HEK293 (cell line): ENCODE measurements around the gene SAMD4A.

Experiments
- CTCF ChIA-PET: fragments of 350-600 bp; formaldehyde crosslinking; extraction: SDS; loops from one replicate; lab custom pipeline; 2021; ENCODE audit warnings: antibody characterized with exemption; lab: Yijun Ruan, JAX
- POLR2A ChIA-PET: fragments of 300-600 bp; formaldehyde crosslinking; extraction: SDS; loops from one replicate; lab custom pipeline; 2020; ENCODE audit warnings: antibody characterized with exemption, inconsistent platforms; lab: Yijun Ruan, JAX
- H3K27ac ChIP-seq: fragments of 200-500 bp; sonication (Bioruptor generic); 2 replicates; pipeline ENCODE4 v1.5.1; 2014; ENCODE audit warnings: low read depth, low read length, control low read depth, inconsistent platforms; ENCODE audit errors: extremely low read depth
- H3K36me3 ChIP-seq, 2 experiments: fragments of 200-500 bp in 1 of 2; sonication (Bioruptor generic) in 1 of 2; 1 replicate in 1 of 2; 2 replicates in 1 of 2; pipeline ENCODE4 v1.5.1; 2014 to 2017; ENCODE audit warnings: inconsistent platforms in 2 of 2, low read length in 2 of 2; ENCODE audit not compliant: control insufficient read depth in 2 of 2, insufficient read depth in 1 of 2
- H3K4me1 ChIP-seq: fragments of 200-500 bp; sonication (Bioruptor generic); 2 replicates; pipeline ENCODE4 v1.5.1; 2014; ENCODE audit warnings: mild to moderate bottlenecking, low read length, inconsistent platforms; ENCODE audit not compliant: control insufficient read depth, insufficient read depth
- H3K4me3 ChIP-seq: 2 replicates; pipeline ENCODE4 v1.5.1; 2011; ENCODE audit warnings: low read depth, mild to moderate bottlenecking, control low read depth, low read length, moderate library complexity
- H3K9me3 ChIP-seq: fragments of 200-500 bp; sonication (Bioruptor generic); 2 replicates; pipeline ENCODE4 v1.5.1; 2014; ENCODE audit warnings: low read depth, low read length, inconsistent platforms; ENCODE audit not compliant: control insufficient read depth, insufficient read depth
- BCL11A ChIP-seq: fragments of 450-650 bp; formaldehyde crosslinking; IDR thresholded peaks from 2 replicates; pipeline ENCODE4 v1.5.1; 2016; ENCODE audit warnings: low read depth, missing biosample characterization, missing genetic modification characterization
- BCL6B ChIP-seq: fragments of 450-650 bp; formaldehyde crosslinking; IDR thresholded peaks from 2 replicates; pipeline ENCODE4 v1.5.1; 2017; ENCODE audit warnings: missing biosample characterization, missing genetic modification characterization
- CTCF ChIP-seq: fragments of 450-650 bp; formaldehyde crosslinking; IDR thresholded peaks from 2 replicates; pipeline ENCODE4 v1.5.1; 2016; ENCODE audit warnings: missing biosample characterization, missing genetic modification characterization
- HOXD13 ChIP-seq: sonication (generic); formaldehyde crosslinking; IDR thresholded peaks from 2 replicates; pipeline ENCODE4 v1.8.0; 2022; ENCODE audit warnings: missing genetic modification reagents, borderline replicate concordance
- REST ChIP-seq: fragments of 450-650 bp; formaldehyde crosslinking; IDR thresholded peaks from 2 replicates; pipeline ENCODE4 v1.5.1; 2016; ENCODE audit warnings: missing biosample characterization, missing genetic modification characterization
- YY1 ChIP-seq: fragments of 450-650 bp; formaldehyde crosslinking; IDR thresholded peaks from 2 replicates; pipeline ENCODE4 v1.5.1; 2018; ENCODE audit warnings: missing biosample characterization, missing genetic modification characterization
- ZBTB10 ChIP-seq: fragments of 450-650 bp; formaldehyde crosslinking; IDR thresholded peaks from 2 replicates; pipeline ENCODE4 v1.5.1; 2016; ENCODE audit warnings: missing biosample characterization, missing genetic modification characterization
- ZFP69B ChIP-seq: fragments of 450-650 bp; formaldehyde crosslinking; IDR thresholded peaks from 2 replicates; pipeline ENCODE4 v1.5.1; 2016; ENCODE audit warnings: missing biosample characterization, missing genetic modification characterization
- ZNF132 ChIP-seq: fragments of 450-650 bp; formaldehyde crosslinking; IDR thresholded peaks from 2 replicates; pipeline ENCODE4 v1.5.1; 2017; ENCODE audit warnings: missing biosample characterization, missing genetic modification characterization, borderline replicate concordance
- ZNF169 ChIP-seq: fragments of 450-650 bp; formaldehyde crosslinking; IDR thresholded peaks from 2 replicates; pipeline ENCODE4 v1.5.1; 2016; ENCODE audit warnings: missing biosample characterization, missing genetic modification characterization
- ZNF18 ChIP-seq: fragments of 450-650 bp; formaldehyde crosslinking; IDR thresholded peaks from 2 replicates; pipeline ENCODE4 v1.5.1; 2016; ENCODE audit warnings: missing biosample characterization, missing genetic modification characterization
- ZNF37A ChIP-seq: fragments of 450-650 bp; IDR thresholded peaks from 2 replicates; pipeline ENCODE4 v1.5.1; 2018; ENCODE audit warnings: missing biosample characterization, missing genetic modification characterization
- ZNF416 ChIP-seq: fragments of 450-650 bp; formaldehyde crosslinking; IDR thresholded peaks from 2 replicates; pipeline ENCODE4 v1.5.1; 2016; ENCODE audit warnings: missing biosample characterization, missing genetic modification characterization
- ZNF585B ChIP-seq: fragments of 450-650 bp; formaldehyde crosslinking; IDR thresholded peaks from 2 replicates; pipeline ENCODE4 v1.5.1; 2016; ENCODE audit warnings: missing biosample characterization, missing genetic modification characterization
- ZNF623 ChIP-seq: fragments of 450-650 bp; formaldehyde crosslinking; IDR thresholded peaks from 2 replicates; pipeline ENCODE4 v1.5.1; 2016; ENCODE audit warnings: missing biosample characterization, missing genetic modification characterization
- ZNF701 ChIP-seq: fragments of 450-650 bp; formaldehyde crosslinking; IDR thresholded peaks from 2 replicates; pipeline ENCODE4 v1.5.1; 2016; ENCODE audit warnings: missing biosample characterization, missing genetic modification characterization
- ZNF747 ChIP-seq: fragments of 450-650 bp; formaldehyde crosslinking; IDR thresholded peaks from 2 replicates; pipeline ENCODE4 v1.5.1; 2016; ENCODE audit warnings: missing biosample characterization, missing genetic modification characterization
- ZNF776 ChIP-seq: fragments of 450-650 bp; formaldehyde crosslinking; IDR thresholded peaks from 2 replicates; pipeline ENCODE4 v1.5.0; 2017; ENCODE audit warnings: missing biosample characterization, missing genetic modification characterization, borderline replicate concordance

SAMD4A gene

GRCh38 chr14:54693761-54694160 is 126.8 kb downstream of the SAMD4A start:
- Histone ChIP-seq H3K9me3 (no peaks in the 10 kb centered on the region), H3K27ac (no peak overlapping the region), H3K4me1 (peaks cover 1% of the 10 kb centered on the region), H3K4me3 (no peak overlapping the region), H3K36me3 (no peaks in the 10 kb centered on the region)
- TF ChIP-seq ZNF623 (tag by site-specific recombination), result no peak
- TF ChIP-seq BCL6B (tag by site-specific recombination), result no peak
- no peak for TF ChIP-seq ZFP69B
- no peak for TF ChIP-seq ZNF37A (tag by site-specific recombination)
- TF ChIP-seq ZNF18 (tag by site-specific recombination), result no peak
- TF ChIP-seq ZNF776 (tag by site-specific recombination), result no peak
- TF ChIP-seq CTCF (tag by site-specific recombination), result no peak
- TF ChIP-seq REST (tag by site-specific recombination), result no peak
- TF ChIP-seq YY1 (tag by site-specific recombination), result no peak
- no peak for TF ChIP-seq ZNF416 (tag by site-specific recombination)
- no peak for TF ChIP-seq ZNF701 (tag by site-specific recombination)
- no peak for TF ChIP-seq ZNF169 (tag by site-specific recombination)
- TF ChIP-seq ZBTB10 (tag by site-specific recombination), result no peak
- CTCF ChIA-PET, result interaction anchor here (1.0 to 1.6 kb wide), 5 partner anchors 25 to 130 kb away, joined by 3 to 8 read pairs (median 6); no protein-coding TSS in a partner anchor
- POLR2A ChIA-PET, result no interaction called here

- H3K9me3 ChIP-seq, result no peaks in the 10 kb centered on the region
- peaks cover 7% of the 10 kb centered on the region for H3K4me1 ChIP-seq
- H3K4me3 ChIP-seq, result no peak overlapping the region
- ChIA-PET CTCF (interaction anchor here (0.6 to 1.7 kb wide), 6 partner anchors 19 to 131 kb away, joined by 3 to 7 read pairs (median 4); no protein-coding TSS in a partner anchor), POLR2A (interaction anchor here (0.5 to 0.6 kb wide), 3 partner anchors 70 to 127 kb away, joined by 3 to 4 read pairs (median 4); no protein-coding TSS in a partner anchor)
- no peak overlapping the region for H3K27ac ChIP-seq
- TF ChIP-seq ZNF585B (tag by site-specific recombination) (no peak), HOXD13 (no peak), BCL11A (no peak), ZNF416 (tag by site-specific recombination) (no peak), ZNF132 (tag by site-specific recombination) (no peak), ZNF747 (tag by site-specific recombination) (no peak), ZNF776 (tag by site-specific recombination) (no peak)
- no peaks in the 10 kb centered on the region for H3K36me3 ChIP-seq
Observed at GRCh38 chr14:54695196-54695595, 128.3 kb downstream of the SAMD4A start.
